K562 (cell line): ENCODE results near the gene MYBL2. TPM values are rescaled to one million over a fixed set of nuclear protein-coding genes. Genes with fewer than 3 reads are reported as not detected.

Experiments
- BACH1 ChIP-seq: fragments of 200-800 bp; sonication (Bioruptor generic); IDR thresholded peaks from 2 replicates; pipeline ENCODE4 v1.6.1; 2016; ENCODE audit warnings: missing genetic modification characterization, missing compliant biosample characterization
- BCL6 ChIP-seq: fragments of 250-450 bp; sonication (Bioruptor Pico); IDR thresholded peaks from 2 replicates; pipeline ENCODE4 v1.4.0; 2020
- BHLHE40 ChIP-seq: IDR thresholded peaks from 2 replicates; pipeline ENCODE4 v1.6.1; 2011; ENCODE audit warnings: low read length, improper control_type of control experiment
- CHD1 ChIP-seq: fragments of 200-600 bp; sonication (generic); IDR thresholded peaks from one replicate; pipeline ENCODE4 v1.6.1; 2012; ENCODE audit warnings: mild to moderate bottlenecking, moderate library complexity, low read length, inconsistent platforms
- CSDE1 ChIP-seq, 2 experiments: fragments of 450-650 bp; IDR thresholded peaks; 2 replicates each; pipeline ENCODE4 v1.6.1; 2016; ENCODE audit warnings: mild to moderate bottlenecking in 1 of 2
- DIDO1 ChIP-seq: fragments of 450-650 bp; IDR thresholded peaks from 2 replicates; pipeline ENCODE4 v1.6.1; 2016; ENCODE audit warnings: low read depth, missing biosample characterization, missing genetic modification characterization
- E2F3 ChIP-seq: fragments of 250-450 bp; sonication (Bioruptor Pico); IDR thresholded peaks from 2 replicates; pipeline ENCODE4 v1.4.0; 2020; ENCODE audit warnings: mild to moderate bottlenecking
- GTF2F1 ChIP-seq: IDR thresholded peaks from 2 replicates; pipeline ENCODE4 v1.6.1; 2011; ENCODE audit warnings: low read depth, low read length, improper control_type of control experiment
- HCFC1 ChIP-seq: IDR thresholded peaks from 2 replicates; pipeline ENCODE4 v1.6.1; 2012; ENCODE audit warnings: low read depth, low read length, improper control_type of control experiment
- HNRNPH1 ChIP-seq: fragments of 200-400 bp; formaldehyde crosslinking; optimal IDR thresholded peaks from 2 replicates; pipeline ENCODE3; 2017; ENCODE audit warnings: low read depth, mild to moderate bottlenecking, low read length, moderate library complexity
- MAFF ChIP-seq: IDR thresholded peaks from 2 replicates; pipeline ENCODE4 v1.6.1; 2012; ENCODE audit warnings: low read length, improper control_type of control experiment
- MYC ChIP-seq, 2 experiments: fragments of 250-450 bp in 1 of 2; sonication (Bioruptor Pico) in 1 of 2; IDR thresholded peaks; 2 replicates each; pipeline versions ENCODE4 v1.5.1 to v1.6.1; 2012 to 2021; ENCODE audit warnings: low read depth in 2 of 2, borderline replicate concordance in 1 of 2, improper control_type of control experiment in 1 of 2, low read length in 1 of 2, mild to moderate bottlenecking in 1 of 2, moderate library complexity in 1 of 2
- NONO ChIP-seq, 2 experiments: fragments of 200-400 bp in 1 of 2; fragments of 450-650 bp in 1 of 2; formaldehyde crosslinking in 1 of 2; IDR thresholded peaks; 2 replicates each; pipeline ENCODE4 v1.6.1; 2017; ENCODE audit warnings: low read depth in 2 of 2, mild to moderate bottlenecking in 2 of 2, moderate library complexity in 2 of 2, low read length in 1 of 2
- PHF8 ChIP-seq: fragments of 200-600 bp; sonication (generic); IDR thresholded peaks from 2 replicates; pipeline ENCODE4 v1.6.1; 2012; ENCODE audit warnings: mixed run types, mild to moderate bottlenecking, inconsistent platforms, low read length, moderate library complexity, borderline replicate concordance
- POLR2AphosphoS5 ChIP-seq: IDR thresholded peaks from 2 replicates; pipeline ENCODE4 v1.6.1; 2011; ENCODE audit warnings: mild to moderate bottlenecking, low read depth, low read length, moderate library complexity; ENCODE audit not compliant: control insufficient read depth, insufficient read depth
- SMAD4 ChIP-seq: fragments of 250-450 bp; sonication (Bioruptor Pico); conservative IDR thresholded peaks from 2 replicates; pipeline ENCODE4 v1.8.0; 2021; ENCODE audit warnings: inconsistent platforms, mild to moderate bottlenecking, moderate library complexity
- SREBF1 ChIP-seq: fragments of 150-350 bp; IDR thresholded peaks from 2 replicates; pipeline ENCODE4 v1.6.1; 2014; ENCODE audit warnings: antibody characterized with exemption, low read depth, low read length, borderline replicate concordance
- STAT5B ChIP-seq: fragments of 250-450 bp; sonication (Bioruptor Pico); IDR thresholded peaks from 2 replicates; pipeline ENCODE4 v1.8.0; 2021; ENCODE audit warnings: mild to moderate bottlenecking, inconsistent platforms
- TSC22D4 ChIP-seq: fragments of 450-650 bp; IDR thresholded peaks from 2 replicates; pipeline ENCODE4 v1.6.1; 2016; ENCODE audit warnings: missing genetic modification characterization, missing biosample characterization, control low read depth
- YY1 ChIP-seq, 3 experiments: IDR thresholded peaks; 2 replicates each; pipeline ENCODE4 v1.6.1; 2011; ENCODE audit warnings: low read length in 2 of 3, mild to moderate bottlenecking in 2 of 3, moderate library complexity in 2 of 3, borderline replicate concordance in 1 of 3, control low read depth in 1 of 3, low read depth in 1 of 3; ENCODE audit not compliant: insufficient read depth in 3 of 3, insufficient replicate concordance in 2 of 3, control insufficient read depth in 1 of 3, insufficient read length in 1 of 3; ENCODE audit errors: extremely low read depth in 1 of 3
- ZC3H8 ChIP-seq: fragments of 450-650 bp; IDR thresholded peaks from 2 replicates; pipeline ENCODE4 v1.6.1; 2017
- ZNF133 ChIP-seq: fragments of 250-450 bp; sonication (Bioruptor Pico); IDR thresholded peaks from 2 replicates; pipeline ENCODE4 v1.4.0; 2020; ENCODE audit warnings: mild to moderate bottlenecking
- ZNF408 ChIP-seq: fragments of 250-450 bp; sonication (Bioruptor Pico); IDR thresholded peaks from 2 replicates; pipeline ENCODE4 v1.4.0; 2020; ENCODE audit warnings: low read depth, mild to moderate bottlenecking, moderate library complexity
- polyA plus RNA-seq, 8 experiments: library from polyadenylated mRNA; depleted of rRNA in 4 of 8; stranded (reverse) in 5 of 8; unstranded in 3 of 8; fragments of >200 nt; fragmentation: Nextera tagmentation in 2 of 8; fragmentation: Illumina TruSeq in 1 of 8; extraction: Ambion mirVana in 2 of 8; extraction: Trizol in 1 of 8; gene quantifications; 2 replicates each; pipeline versions ENCODE4 v1.2.1 to v1.2.3, GENCODE V29; 2011 to 2014; ENCODE audit warnings: inconsistent platforms in 1 of 8, missing spikeins in 1 of 8
- total RNA-seq, 7 experiments: library from RNA; depleted of rRNA in 6 of 7; stranded (reverse); fragments of >200 nt in 6 of 7; fragmentation: Illumina TruSeq in 2 of 7; extraction: Trizol in 2 of 7; gene quantifications; 2 replicates each; pipeline versions ENCODE4 v1.2.1 to v1.2.3, GENCODE V29; 2011 to 2021; ENCODE audit warnings: low replicate concordance in 1 of 7
- TF ChIP-seq, protein P1 (sequence below): fragments of 250-450 bp; sonication (Bioruptor Pico); IDR thresholded peaks from 2 replicates; pipeline ENCODE4 v1.8.0; 2022; ENCODE audit warnings: moderate library complexity, mild to moderate bottlenecking, inconsistent platforms
- TF ChIP-seq, protein P2 (sequence below): fragments of 450-650 bp; formaldehyde crosslinking; IDR thresholded peaks from 2 replicates; pipeline ENCODE4 v1.4.0; 2022; ENCODE audit warnings: missing genetic modification characterization

The MYBL2 gene
- total and polyA plus RNA-seq, 9 of the 15 experiments (the other 6 are each of a cell fraction or from before 2014, with no cell fraction given) = 4.4 to 169 (median 52.5) TPM

DNA sequence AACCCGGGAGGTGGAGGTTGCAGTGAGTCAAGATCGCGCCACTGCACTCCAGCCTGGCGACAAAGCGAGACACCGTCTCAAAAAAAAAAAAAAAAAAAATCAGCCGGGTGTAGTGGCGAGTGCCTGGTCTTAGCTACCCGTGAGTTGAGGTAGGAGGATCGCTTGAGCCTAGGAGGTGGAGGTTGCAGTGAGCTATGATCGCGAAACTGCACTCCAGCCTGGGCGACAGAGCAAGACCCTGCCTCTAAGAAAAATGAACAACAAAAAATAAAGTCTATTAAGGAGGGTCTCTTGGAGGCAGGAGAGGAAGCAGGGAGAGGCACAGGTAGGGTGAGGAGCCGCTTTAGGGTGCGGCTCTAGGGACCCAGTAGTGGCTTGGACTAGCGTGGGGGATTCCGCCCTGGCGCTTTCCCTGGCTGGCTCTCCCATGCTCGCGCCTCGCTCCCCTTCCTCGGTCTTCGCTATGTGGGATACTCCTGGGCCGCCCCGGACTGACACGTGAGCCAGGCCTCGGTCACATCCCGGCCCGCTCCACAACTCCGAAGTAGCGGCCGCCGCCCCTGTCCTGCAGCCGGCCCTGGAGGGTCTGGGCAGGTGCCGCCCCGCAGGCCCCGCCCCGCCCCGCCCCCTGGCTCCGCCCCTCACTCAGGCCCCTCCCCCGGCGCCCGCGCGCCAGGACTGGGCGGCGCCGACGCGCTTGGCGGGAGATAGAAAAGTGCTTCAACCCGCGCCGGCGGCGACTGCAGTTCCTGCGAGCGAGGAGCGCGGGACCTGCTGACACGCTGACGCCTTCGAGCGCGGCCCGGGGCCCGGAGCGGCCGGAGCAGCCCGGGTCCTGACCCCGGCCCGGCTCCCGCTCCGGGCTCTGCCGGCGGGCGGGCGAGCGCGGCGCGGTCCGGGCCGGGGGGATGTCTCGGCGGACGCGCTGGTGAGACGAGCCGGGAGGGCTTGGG, at the start of gene MYBL2 (continued):
- TF ChIP-seq GTF2F1 (0 out of 2 replicates have a peak, but pooled peaks have one; percentile 27), TSC22D4 (tag) (no peak), NONO (IDR thresholded peaks at IDR 0.05; ENCODE audit: low read depth in 2 of 2, low read length in 1 of 2) (peak in 1 of 2 experiments; percentile 47; a peak in 2 of 4 replicates), BACH1 (no peak), CSDE1 (IDR thresholded peaks at IDR 0.05) (no peak), DIDO1 (tag) (no peak), SREBF1 (no peak), MYC (IDR thresholded peaks at IDR 0.05; ENCODE audit: low read depth, low read length) (0 out of 2 replicates have a peak, but pooled peaks have one; percentile 32), MYC (CRISPR knock-in tag; IDR thresholded peaks at IDR 0.05; ENCODE audit: borderline replicate concordance, low read depth) (no peak), POLR2AphosphoS5 (peak; percentile 61; the same call in 1 of the 2 replicates), HNRNPH1 (no peak), HCFC1 (0 out of 2 replicates have a peak, but pooled peaks have one; percentile 11), ZC3H8 (no peak), MAFF (no peak), E2F3 (CRISPR knock-in tag) (peak; percentile 88), PHF8 (peak; percentile 75; the same call in 1 of the 2 replicates), BCL6 (no peak), STAT5B (CRISPR knock-in tag) (no peak), ZNF133 (no peak), YY1 (IDR thresholded peaks at IDR 0.05; ENCODE audit: borderline replicate concordance in 1 of 3, control insufficient read depth in 1 of 3, extremely low read depth in 1 of 3, insufficient read depth in 3 of 3, insufficient read length in 1 of 3, insufficient replicate concordance in 2 of 3, low read depth in 1 of 3, low read length in 2 of 3) (peak in 2 of 3 experiments; percentile 26 to 65), CHD1 (no peak), ZNF408 (CRISPR knock-in tag) (no peak), BHLHE40 (peak; percentile 53; the same call in 1 of the 2 replicates), SMAD4 (peak; percentile 70; the same call in 1 of the 2 replicates)
- TF ChIP-seq, protein P1, sequence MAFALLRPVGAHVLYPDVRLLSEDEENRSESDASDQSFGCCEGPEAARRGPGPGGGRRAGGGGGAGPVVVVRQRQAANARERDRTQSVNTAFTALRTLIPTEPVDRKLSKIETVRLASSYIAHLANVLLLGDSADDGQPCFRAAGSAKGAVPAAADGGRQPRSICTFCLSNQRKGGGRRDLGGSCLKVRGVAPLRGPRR (CRISPR knock-in tag) = no peak
- TF ChIP-seq, protein P2, sequence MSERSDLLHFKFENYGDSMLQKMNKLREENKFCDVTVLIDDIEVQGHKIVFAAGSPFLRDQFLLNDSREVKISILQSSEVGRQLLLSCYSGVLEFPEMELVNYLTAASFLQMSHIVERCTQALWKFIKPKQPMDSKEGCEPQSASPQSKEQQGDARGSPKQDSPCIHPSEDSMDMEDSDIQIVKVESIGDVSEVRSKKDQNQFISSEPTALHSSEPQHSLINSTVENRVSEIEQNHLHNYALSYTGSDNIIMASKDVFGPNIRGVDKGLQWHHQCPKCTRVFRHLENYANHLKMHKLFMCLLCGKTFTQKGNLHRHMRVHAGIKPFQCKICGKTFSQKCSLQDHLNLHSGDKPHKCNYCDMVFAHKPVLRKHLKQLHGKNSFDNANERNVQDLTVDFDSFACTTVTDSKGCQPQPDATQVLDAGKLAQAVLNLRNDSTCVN (CRISPR knock-in tag) = no peak
